HEK293T (cell line): ENCODE data around the gene PPP1R13B.

ENCODE experiments used
- ARNT ChIP-seq: fragments of 450-650 bp; IDR thresholded peaks from 2 replicates; pipeline ENCODE4 v1.6.1; 2017; ENCODE audit warnings: mild to moderate bottlenecking
- FOXK2 ChIP-seq: fragments of 450-650 bp; IDR thresholded peaks from 2 replicates; pipeline ENCODE4 v1.6.1; 2016; ENCODE audit warnings: mild to moderate bottlenecking
- HDGF ChIP-seq: fragments of 450-650 bp; IDR thresholded peaks from 2 replicates; pipeline ENCODE4 v1.6.1; 2017; ENCODE audit warnings: antibody characterized with exemption, borderline replicate concordance
- SP1 ChIP-seq: fragments of 450-650 bp; IDR thresholded peaks from 2 replicates; pipeline ENCODE4 v1.6.1; 2017
- TARDBP ChIP-seq: fragments of 450-650 bp; IDR thresholded peaks from 2 replicates; pipeline ENCODE4 v1.6.1; 2016
- TF ChIP-seq, protein P1 (sequence below): fragments of 450-650 bp; IDR thresholded peaks from 2 replicates; pipeline ENCODE4 v1.6.1; 2016

DNA sequence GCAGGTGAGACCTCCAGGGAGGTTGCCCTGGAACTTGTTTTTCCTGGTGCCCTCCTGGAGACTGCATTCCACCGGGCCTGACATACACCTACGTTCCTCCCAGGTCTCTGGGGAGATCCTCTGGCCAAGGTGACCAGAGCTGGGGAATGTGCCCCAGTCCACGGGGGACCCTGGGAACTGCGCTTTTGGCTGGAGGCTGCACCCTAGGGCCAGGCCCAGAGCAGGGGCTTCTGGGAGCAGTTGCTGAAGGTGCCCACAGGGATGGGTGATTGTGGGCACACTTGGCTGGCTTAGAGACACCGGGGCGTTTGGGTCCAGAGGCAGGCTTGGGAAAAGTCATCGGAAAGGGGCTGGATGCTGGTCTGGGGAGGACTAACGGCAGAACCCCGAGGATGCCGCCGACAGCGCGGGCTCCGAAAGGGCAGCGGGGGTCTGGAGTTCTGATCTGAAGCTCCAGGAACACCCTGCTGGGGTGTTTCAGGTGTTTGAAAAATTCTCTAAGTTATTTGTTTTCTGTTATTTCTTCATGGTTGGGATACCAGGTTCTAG is 44.4 kb upstream of the PPP1R13B start:
- TF ChIP-seq ARNT (no peak), SP1 (no peak), TARDBP (no peak), FOXK2 (no peak), HDGF (no peak)
- TF ChIP-seq, protein P1, sequence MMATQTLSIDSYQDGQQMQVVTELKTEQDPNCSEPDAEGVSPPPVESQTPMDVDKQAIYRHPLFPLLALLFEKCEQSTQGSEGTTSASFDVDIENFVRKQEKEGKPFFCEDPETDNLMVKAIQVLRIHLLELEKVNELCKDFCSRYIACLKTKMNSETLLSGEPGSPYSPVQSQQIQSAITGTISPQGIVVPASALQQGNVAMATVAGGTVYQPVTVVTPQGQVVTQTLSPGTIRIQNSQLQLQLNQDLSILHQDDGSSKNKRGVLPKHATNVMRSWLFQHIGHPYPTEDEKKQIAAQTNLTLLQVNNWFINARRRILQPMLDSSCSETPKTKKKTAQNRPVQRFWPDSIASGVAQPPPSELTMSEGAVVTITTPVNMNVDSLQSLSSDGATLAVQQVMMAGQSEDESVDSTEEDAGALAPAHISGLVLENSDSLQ: no peak
